GM12872 (cell line): Measurements from ENCODE around the gene TMEM178B.

Source experiments
- TF ChIP-seq, protein P1 (sequence below): IDR thresholded peaks from 3 replicates; pipeline ENCODE4 v1.5.1; 2011; ENCODE audit warnings: low read depth, mild to moderate bottlenecking, low read length, moderate library complexity; ENCODE audit not compliant: insufficient read depth

The TMEM178B gene

DNA sequence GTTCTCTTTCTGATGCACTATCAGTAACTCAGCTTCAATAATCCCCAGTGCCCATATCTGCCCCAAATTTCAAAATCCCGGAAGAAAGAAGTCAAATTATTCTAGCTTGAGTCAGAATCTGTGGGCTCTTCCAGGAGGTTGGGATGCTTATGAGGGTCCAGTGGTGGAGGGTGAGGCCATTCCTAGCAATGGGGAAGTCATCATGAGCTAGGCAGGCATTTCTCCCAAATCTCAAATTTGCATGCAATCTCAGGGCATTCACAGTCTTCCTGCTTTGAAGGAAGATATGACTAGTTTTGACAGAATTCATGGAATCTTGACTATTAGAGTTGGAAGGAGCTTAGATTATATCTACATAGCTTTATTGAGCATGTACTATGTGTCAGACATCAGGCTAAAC lies 313.0 kb downstream of the TMEM178B start:
- TF ChIP-seq, protein P1, sequence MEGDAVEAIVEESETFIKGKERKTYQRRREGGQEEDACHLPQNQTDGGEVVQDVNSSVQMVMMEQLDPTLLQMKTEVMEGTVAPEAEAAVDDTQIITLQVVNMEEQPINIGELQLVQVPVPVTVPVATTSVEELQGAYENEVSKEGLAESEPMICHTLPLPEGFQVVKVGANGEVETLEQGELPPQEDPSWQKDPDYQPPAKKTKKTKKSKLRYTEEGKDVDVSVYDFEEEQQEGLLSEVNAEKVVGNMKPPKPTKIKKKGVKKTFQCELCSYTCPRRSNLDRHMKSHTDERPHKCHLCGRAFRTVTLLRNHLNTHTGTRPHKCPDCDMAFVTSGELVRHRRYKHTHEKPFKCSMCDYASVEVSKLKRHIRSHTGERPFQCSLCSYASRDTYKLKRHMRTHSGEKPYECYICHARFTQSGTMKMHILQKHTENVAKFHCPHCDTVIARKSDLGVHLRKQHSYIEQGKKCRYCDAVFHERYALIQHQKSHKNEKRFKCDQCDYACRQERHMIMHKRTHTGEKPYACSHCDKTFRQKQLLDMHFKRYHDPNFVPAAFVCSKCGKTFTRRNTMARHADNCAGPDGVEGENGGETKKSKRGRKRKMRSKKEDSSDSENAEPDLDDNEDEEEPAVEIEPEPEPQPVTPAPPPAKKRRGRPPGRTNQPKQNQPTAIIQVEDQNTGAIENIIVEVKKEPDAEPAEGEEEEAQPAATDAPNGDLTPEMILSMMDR, result no peak

DNA sequence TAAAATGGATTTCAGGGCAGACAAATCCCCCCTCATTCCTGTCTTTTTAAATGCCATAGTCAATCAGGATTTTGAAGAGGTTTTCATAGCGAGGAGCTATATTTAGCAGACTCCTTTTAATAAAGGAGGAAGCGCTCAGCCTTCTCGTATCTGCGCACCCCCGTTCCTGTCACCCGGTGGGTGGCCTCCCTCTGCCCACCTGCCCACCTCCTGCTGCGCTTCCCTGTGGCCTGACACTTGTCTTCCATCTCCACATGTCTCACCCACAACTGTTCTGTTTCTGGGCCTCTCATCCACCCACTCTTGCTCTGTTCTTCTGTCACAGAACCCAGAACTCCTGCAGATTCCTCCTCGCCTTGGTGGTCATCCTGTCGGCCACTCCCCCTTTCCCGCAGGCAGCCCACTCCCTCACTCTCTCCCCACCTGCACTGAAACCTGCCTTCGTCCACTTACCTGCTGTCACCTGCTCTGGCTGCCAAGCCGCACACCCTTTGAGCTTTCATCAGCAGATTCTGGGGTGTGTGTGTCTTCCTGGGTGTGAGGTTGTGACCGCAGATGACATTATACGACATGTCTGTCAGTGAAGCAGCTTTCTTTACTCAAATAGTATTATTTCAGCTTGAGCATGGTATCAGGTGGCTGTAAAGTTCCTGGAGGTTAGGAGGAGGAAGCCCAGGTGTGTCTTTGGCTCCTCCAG lies 313.8 kb downstream of the TMEM178B start:
- TF ChIP-seq, protein P1, result no peak

DNA sequence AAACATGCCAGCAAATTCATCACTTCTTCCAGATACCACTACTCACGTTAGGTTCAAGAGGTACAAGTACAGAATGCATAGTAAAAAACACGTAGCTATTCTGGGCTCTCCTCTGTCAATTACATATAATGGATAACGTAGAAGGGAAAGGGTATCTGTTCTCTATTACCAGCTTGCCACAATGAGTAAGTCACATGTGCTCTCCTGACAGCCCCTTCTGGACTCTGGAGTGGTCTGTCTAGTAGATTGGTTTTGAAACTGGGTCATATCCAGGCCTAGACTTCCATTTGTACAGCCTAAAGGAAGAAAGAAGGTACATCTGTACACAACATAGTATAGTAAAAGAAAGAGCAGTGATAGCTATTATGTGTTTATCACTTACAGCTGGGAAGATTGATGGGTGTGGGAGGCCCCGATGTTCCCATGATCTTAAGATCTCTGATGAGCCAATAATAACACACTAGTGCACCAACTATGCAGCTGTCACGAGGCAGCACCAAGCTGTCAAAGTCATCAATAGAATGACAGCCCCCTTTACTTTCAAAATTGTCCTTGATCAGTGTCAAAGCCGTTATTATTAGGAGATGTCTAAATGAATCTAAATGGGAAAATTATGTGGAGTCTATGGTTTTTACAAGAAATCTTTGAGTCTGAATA lies 315.4 kb downstream of the TMEM178B start:
- TF ChIP-seq, protein P1, result no peak

DNA sequence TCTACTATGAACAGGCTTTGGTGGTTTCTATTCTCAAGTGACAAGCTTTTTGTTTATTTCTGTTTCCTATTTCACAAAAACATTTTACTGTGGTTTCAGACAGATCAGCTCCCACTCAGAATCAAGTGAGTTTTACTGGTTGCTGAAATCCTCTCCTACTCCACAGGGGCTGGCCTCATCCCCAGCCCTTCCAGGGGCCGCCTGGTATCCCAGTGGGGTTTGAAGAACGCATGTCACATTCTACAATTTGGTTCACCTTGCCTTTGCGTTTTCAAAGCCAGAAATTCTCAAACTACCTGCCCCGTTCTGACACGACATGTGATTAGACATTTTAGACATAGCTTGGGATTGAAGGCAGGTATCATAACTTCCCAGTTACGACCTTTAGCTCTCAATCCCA lies 316.5 kb downstream of the TMEM178B start:
- TF ChIP-seq, protein P1, result no peak

DNA sequence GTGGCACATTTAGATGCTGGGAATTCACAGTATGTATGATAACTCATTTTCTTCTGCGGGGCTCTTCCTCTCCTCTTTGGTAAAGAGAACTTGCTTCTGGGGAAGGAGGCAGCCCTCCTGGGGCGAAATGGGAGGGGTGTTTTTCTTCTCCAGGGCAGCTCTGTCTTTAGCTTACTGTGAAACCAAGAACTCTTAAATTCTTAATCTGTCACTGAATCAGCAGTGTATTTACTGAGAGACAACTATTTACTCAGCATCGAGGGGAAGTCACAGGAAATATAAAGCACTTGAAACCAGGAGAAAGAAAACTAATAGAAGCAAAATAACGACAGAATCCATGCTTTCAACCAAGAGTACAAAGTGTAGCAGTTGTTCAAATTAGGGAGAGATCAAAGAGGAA lies 319.2 kb downstream of the TMEM178B start:
- TF ChIP-seq, protein P1, result no peak

DNA sequence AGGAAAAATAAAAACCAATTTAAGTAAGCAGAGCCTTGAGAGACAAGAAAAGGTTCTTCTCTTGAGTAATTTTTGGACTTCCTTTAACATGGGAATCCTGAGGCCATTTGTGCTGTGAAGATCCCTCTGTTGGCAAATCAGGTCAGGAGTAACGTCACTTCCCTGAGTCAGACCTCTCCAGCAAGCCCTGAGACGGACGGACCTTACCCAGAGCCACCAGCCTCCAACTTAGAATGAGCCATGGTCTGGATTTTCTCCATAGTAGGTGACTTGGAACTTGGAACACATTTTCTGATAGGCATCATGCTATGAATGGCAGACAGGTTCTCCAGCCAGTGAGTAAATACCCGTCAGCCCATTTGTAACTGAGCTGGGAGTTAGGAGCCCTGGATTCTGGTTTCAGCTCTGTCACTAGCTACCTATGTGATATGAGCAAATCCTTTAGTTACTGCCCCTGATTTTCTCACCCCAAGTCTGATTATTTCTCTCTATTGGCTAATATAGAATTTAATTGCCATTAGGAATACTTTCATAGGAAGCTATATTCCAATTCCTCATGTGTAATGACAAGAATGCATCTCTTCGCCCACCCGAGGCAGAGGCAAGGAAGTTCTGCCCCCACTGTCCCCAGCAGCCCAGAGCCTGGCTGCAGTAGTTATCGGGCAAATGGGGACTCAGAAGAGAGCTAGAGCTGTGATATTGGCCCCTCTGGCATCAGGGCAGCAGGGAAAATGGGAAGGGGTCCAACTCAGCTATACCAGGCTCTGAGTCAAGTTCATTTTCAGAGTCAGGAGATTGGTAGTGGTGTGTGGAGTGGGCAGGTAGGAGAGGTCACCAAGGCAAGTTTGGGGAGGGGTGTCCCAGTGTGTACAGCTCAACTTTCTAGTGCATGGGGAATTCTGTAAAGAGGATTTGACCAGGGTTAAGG lies 323.6 kb downstream of the TMEM178B start:
- TF ChIP-seq, protein P1, result no peak

DNA sequence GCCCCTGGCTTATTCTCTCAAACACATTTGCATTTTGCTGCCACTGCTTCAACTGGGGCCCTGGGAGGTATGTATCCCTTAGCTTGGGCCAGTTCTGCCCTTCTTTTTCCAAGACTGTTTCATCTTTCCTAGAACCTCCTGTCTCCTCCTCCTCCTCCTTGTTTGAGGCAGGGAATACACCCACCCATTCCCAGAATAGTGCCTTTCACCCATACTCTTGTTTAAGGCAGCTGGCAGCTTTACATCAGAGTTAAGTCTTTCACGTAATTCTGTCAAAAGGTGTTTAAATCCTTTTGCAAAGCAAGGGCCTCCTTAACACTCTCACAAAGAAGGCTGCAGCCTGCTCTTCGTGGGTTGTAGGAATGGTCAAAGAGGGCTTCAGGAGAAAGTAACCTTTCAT lies 326.5 kb downstream of the TMEM178B start:
- TF ChIP-seq, protein P1, result no peak
